Measurements from ENCODE around the gene BABAM2. TPM values are rescaled to one million over a fixed set of nuclear protein-coding genes. Genes with fewer than 3 reads are reported as not detected.
A peak's percentile ranks its signal among the peaks of the same experiment; 100 is the strongest.
"Not testable (repeated sequence)": the region's sequence is repeated elsewhere in the genome, so short reads cannot be mapped to it uniquely, and the experiment has no call there.

The BABAM2 gene
- total RNA-seq, 1 donor from 2014 or later = 41.0 TPM

- Histone ChIP-seq H3K27me3 (no peaks in the 10 kb centered on the region), H3K4me3 (no peak overlapping the region), H3K36me3 (no peaks in the 10 kb centered on the region), H3K27ac (no peak overlapping the region), H3K9me3 (no peaks in the 10 kb centered on the region), H3K4me1 (peaks cover 5% of the 10 kb centered on the region)
- intact Hi-C loops (cut with DNase I) = no loop called here
- TF ChIP-seq POLR2A (IDR thresholded peaks at IDR 0.05) = no peak
- TF ChIP-seq CTCF (IDR thresholded peaks at IDR 0.05) = no peak
- no peak for TF ChIP-seq POLR2AphosphoS5 (IDR thresholded peaks at IDR 0.05; ENCODE audit: insufficient read depth in 1 of 2, low read depth in 1 of 2)
- DNase-seq (ENCODE audit: extremely low spot score in 2 of 2) = no peak
These were observed 479.8 kb downstream of the BABAM2 start for GRCh38 chr2:28370354-28370753.

GRCh38 chr2:28371728-28372127 is 481.2 kb downstream of the BABAM2 start:
- H3K27ac ChIP-seq; H3K27me3 ChIP-seq; H3K36me3 ChIP-seq; H3K9me3 ChIP-seq; DNase-seq (ENCODE audit: extremely low spot score in 2 of 2); intact Hi-C loops (cut with DNase I); H3K4me3 ChIP-seq: not testable (repeated sequence)
- H3K4me1 ChIP-seq = peaks cover 10% of the 10 kb centered on the region

GRCh38 chr2:28373854-28374253 is 483.3 kb downstream of the BABAM2 start:
- Histone ChIP-seq H3K36me3 (no peaks in the 10 kb centered on the region), H3K9me3 (no peaks in the 10 kb centered on the region), H3K27me3 (no peaks in the 10 kb centered on the region), H3K4me3 (no peak overlapping the region), H3K4me1 (peaks cover 14% of the 10 kb centered on the region), H3K27ac (no peak overlapping the region)
- TF ChIP-seq CTCF (IDR thresholded peaks at IDR 0.05) = no peak
- no peak for TF ChIP-seq POLR2AphosphoS5 (IDR thresholded peaks at IDR 0.05; ENCODE audit: insufficient read depth in 1 of 2, low read depth in 1 of 2)
- TF ChIP-seq POLR2A (IDR thresholded peaks at IDR 0.05) = no peak
- no peak for DNase-seq (ENCODE audit: extremely low spot score in 2 of 2)
- intact Hi-C loops (cut with DNase I) = no loop called here

- peaks cover 19% of the 10 kb centered on the region for H3K4me1 ChIP-seq
- H3K4me3 ChIP-seq = no peak overlapping the region
- no peak overlapping the region for H3K27ac ChIP-seq
- intact Hi-C loops (cut with DNase I) = no loop called here
- no peaks in the 10 kb centered on the region for H3K27me3 ChIP-seq
- no peaks in the 10 kb centered on the region for H3K36me3 ChIP-seq
- TF ChIP-seq POLR2A (IDR thresholded peaks at IDR 0.05) (no peak), CTCF (IDR thresholded peaks at IDR 0.05) (no peak), POLR2AphosphoS5 (IDR thresholded peaks at IDR 0.05; ENCODE audit: insufficient read depth in 1 of 2, low read depth in 1 of 2) (no peak)
- no peaks in the 10 kb centered on the region for H3K9me3 ChIP-seq
- no peak for DNase-seq (ENCODE audit: extremely low spot score in 2 of 2)
These were observed 483.8 kb downstream of the BABAM2 start for GRCh38 chr2:28374331-28374730.

- H3K36me3 ChIP-seq = no peaks in the 10 kb centered on the region
- H3K27me3 ChIP-seq = no peaks in the 10 kb centered on the region
- peak overlapping the region; percentile 79 for H3K27ac ChIP-seq
- TF ChIP-seq POLR2AphosphoS5 (IDR thresholded peaks at IDR 0.05; ENCODE audit: insufficient read depth in 1 of 2, low read depth in 1 of 2) (no peak), CTCF (IDR thresholded peaks at IDR 0.05) (no peak), POLR2A (IDR thresholded peaks at IDR 0.05) (no peak)
- H3K9me3 ChIP-seq = no peaks in the 10 kb centered on the region
- peaks cover 26% of the 10 kb centered on the region for H3K4me1 ChIP-seq
- H3K4me3 ChIP-seq = no peak overlapping the region
- no peak for DNase-seq (ENCODE audit: extremely low spot score in 2 of 2)
- intact Hi-C loops (cut with DNase I) = no loop called here
These were observed 484.7 kb downstream of the BABAM2 start for GRCh38 chr2:28375236-28375635.

All from vagina (tissue), 2 donors.